Measurements from ENCODE around the gene GREM1. TPM values are rescaled to one million over a fixed set of nuclear protein-coding genes. Genes with fewer than 3 reads are reported as not detected.

The GREM1 gene
- total RNA-seq, 4 donors from 2014 or later, result 0.44 to 7.8 (median 3.2) TPM; not detected in 1

- H3K36me3 ChIP-seq, result no peaks in the 10 kb centered on the region
- no peak overlapping the region for H3K4me3 ChIP-seq (replicated peaks in 1 of 3)
- TF ChIP-seq POLR2A (IDR thresholded peaks at IDR 0.05) (no peak), CTCF (IDR thresholded peaks at IDR 0.05) (no peak)
- DNase-seq, result no peak
- H3K9me3 ChIP-seq, result no peaks in the 10 kb centered on the region
- H3K27me3 ChIP-seq, result peaks cover 10% of the 10 kb centered on the region
- no peak overlapping the region for H3K27ac ChIP-seq
- H3K4me1 ChIP-seq, result peaks cover 15 to 25% of the 10 kb centered on the region in 2 donors
- WGBS, 2 donors, result 88 to 91% methylated on average over 6 of the region's 6 CpGs
- intact Hi-C loops (cut with DNase I), result no loop called here
Observed at GRCh38 chr15:32721596-32721995, 3.8 kb downstream of the GREM1 start.

GRCh38 chr15:32722136-32722535 lies 4.3 kb downstream of the GREM1 start:
- intact Hi-C loops (cut with DNase I), result no loop called here
- Histone ChIP-seq H3K36me3 (no peaks in the 10 kb centered on the region), H3K4me3 (replicated peaks in 1 of 3) (no peak overlapping the region), H3K27me3 (peaks cover 9% of the 10 kb centered on the region), H3K9me3 (no peaks in the 10 kb centered on the region), H3K4me1 (peaks cover 15 to 24% of the 10 kb centered on the region in 2 donors), H3K27ac (no peak overlapping the region)
- no peak for TF ChIP-seq CTCF (IDR thresholded peaks at IDR 0.05)
- TF ChIP-seq POLR2A (IDR thresholded peaks at IDR 0.05), result no peak
- no peak for DNase-seq

GRCh38 chr15:32723171-32723948 lies 5.6 kb downstream of the GREM1 start:
- peaks cover 11 to 12% of the 10 kb centered on the region in 2 donors for H3K4me1 ChIP-seq
- no peaks in the 10 kb centered on the region for H3K9me3 ChIP-seq
- WGBS, 2 donors, result 83 to 88% methylated on average over 2 of the region's 2 CpGs
- H3K4me3 ChIP-seq (replicated peaks in 1 of 3), result no peak overlapping the region
- no peak overlapping the region for H3K27ac ChIP-seq
- no peak for DNase-seq
- no peaks in the 10 kb centered on the region for H3K36me3 ChIP-seq
- TF ChIP-seq CTCF (IDR thresholded peaks at IDR 0.05) (no peak), POLR2A (IDR thresholded peaks at IDR 0.05) (no peak)
- no peaks in the 10 kb centered on the region for H3K27me3 ChIP-seq
- intact Hi-C loops (cut with DNase I), result no loop called here

- no peaks in the 10 kb centered on the region for H3K36me3 ChIP-seq
- WGBS, 2 donors, result 86 to 92% methylated on average over 10 of the region's 10 CpGs
- H3K27me3 ChIP-seq, result no peaks in the 10 kb centered on the region
- H3K4me3 ChIP-seq (replicated peaks in 1 of 3), result no peak overlapping the region
- H3K4me1 ChIP-seq, result peaks cover 2 to 5% of the 10 kb centered on the region in 2 donors
- no peak for DNase-seq
- no peak for TF ChIP-seq CTCF (IDR thresholded peaks at IDR 0.05)
- no peak for TF ChIP-seq POLR2A (IDR thresholded peaks at IDR 0.05)
- H3K9me3 ChIP-seq, result no peaks in the 10 kb centered on the region
- no peak overlapping the region for H3K27ac ChIP-seq
- intact Hi-C loops (cut with DNase I), result no loop called here
Observed at GRCh38 chr15:32729700-32730395, 12.0 kb downstream of the GREM1 start.

All from thyroid gland (tissue), 4 donors.